Stimulated activated CD4-positive, alpha-beta T cell treated with anti-CD3 and anti-CD28 coated beads, Interleukin-12 subunit alpha, Interleukin-12 subunit beta, amount 100 ng/mL, for 48 hours (primary cell): Measurements from ENCODE around the gene SAYSD1.

Experiments
- DNase-seq, 3 donors: peaks; one replicate each; pipeline ENCODE4 v3.0.0-alpha.2; 2020; ENCODE audit warnings: low read depth in 2 of 3, low spot score in 1 of 3

Gene SAYSD1

GRCh38 chr6:39108041-39108839 is 6.7 kb downstream of the SAYSD1 start:
- DNase-seq, result no peak

GRCh38 chr6:39107641-39108040 is 7.3 kb downstream of the SAYSD1 start:
- no peak for DNase-seq

GRCh38 chr6:39107034-39107433 is 8.0 kb downstream of the SAYSD1 start:
- no peak for DNase-seq

GRCh38 chr6:39104528-39104927 is 10.5 kb downstream of the SAYSD1 start:
- DNase-seq, result no peak

GRCh38 chr6:39102821-39103136 is 12.2 kb downstream of the SAYSD1 start:
- no peak for DNase-seq

GRCh38 chr6:39102071-39102820 is 12.7 kb downstream of the SAYSD1 start:
- no peak for DNase-seq

- DNase-seq, result no peak
These were observed 14.6 kb downstream of the SAYSD1 start for GRCh38 chr6:39100358-39100757.

GRCh38 chr6:39095578-39095977 is 19.4 kb downstream of the SAYSD1 start:
- DNase-seq, result no peak

- no peak for DNase-seq
These were observed 21.8 kb downstream of the SAYSD1 start for GRCh38 chr6:39093149-39093708.

GRCh38 chr6:39092124-39092523 is 22.9 kb downstream of the SAYSD1 start:
- no peak for DNase-seq

- DNase-seq, result no peak
These were observed 23.8 kb downstream of the SAYSD1 start for GRCh38 chr6:39091220-39091619.

- DNase-seq, result no peak
These were observed 24.9 kb downstream of the SAYSD1 start for GRCh38 chr6:39090036-39090435.

- DNase-seq, result no peak
These were observed 26.7 kb downstream of the SAYSD1 start for GRCh38 chr6:39088331-39088730.

GRCh38 chr6:39087197-39087596 is 27.8 kb downstream of the SAYSD1 start:
- DNase-seq, result no peak

- DNase-seq, result no peak
These were observed 28.3 kb downstream of the SAYSD1 start for GRCh38 chr6:39086711-39087110.

GRCh38 chr6:39086294-39086693 is 28.7 kb downstream of the SAYSD1 start:
- DNase-seq, result peak in 2 of 3 donors; percentile 23 to 27

GRCh38 chr6:39085129-39085797 is 29.7 kb downstream of the SAYSD1 start:
- DNase-seq, result no peak

GRCh38 chr6:39084506-39084905 is 30.5 kb downstream of the SAYSD1 start:
- no peak for DNase-seq

GRCh38 chr6:39083231-39083634 is 31.8 kb downstream of the SAYSD1 start:
- no peak for DNase-seq

GRCh38 chr6:39082310-39082709 is 32.7 kb downstream of the SAYSD1 start:
- no peak for DNase-seq

- DNase-seq, result no peak
These were observed 34.6 kb downstream of the SAYSD1 start for GRCh38 chr6:39080246-39080875.
